HG02884 (cell line): ENCODE measurements around the gene CAMK2N1.
A peak's percentile ranks its signal among the peaks of the same experiment; 100 is the strongest.
"Not testable (repeated sequence)": the region's sequence is repeated elsewhere in the genome, so short reads cannot be mapped to it uniquely, and the experiment has no call there.

Experiments used
- ATAC-seq: cut with Tn5 transposase; IDR thresholded peaks from one replicate; pipeline ENCODE4 v1.9.1; 2021; ENCODE audit warnings: mild to moderate bottlenecking, moderate library complexity; ENCODE audit not compliant: unreplicated experiment

The CAMK2N1 gene

DNA sequence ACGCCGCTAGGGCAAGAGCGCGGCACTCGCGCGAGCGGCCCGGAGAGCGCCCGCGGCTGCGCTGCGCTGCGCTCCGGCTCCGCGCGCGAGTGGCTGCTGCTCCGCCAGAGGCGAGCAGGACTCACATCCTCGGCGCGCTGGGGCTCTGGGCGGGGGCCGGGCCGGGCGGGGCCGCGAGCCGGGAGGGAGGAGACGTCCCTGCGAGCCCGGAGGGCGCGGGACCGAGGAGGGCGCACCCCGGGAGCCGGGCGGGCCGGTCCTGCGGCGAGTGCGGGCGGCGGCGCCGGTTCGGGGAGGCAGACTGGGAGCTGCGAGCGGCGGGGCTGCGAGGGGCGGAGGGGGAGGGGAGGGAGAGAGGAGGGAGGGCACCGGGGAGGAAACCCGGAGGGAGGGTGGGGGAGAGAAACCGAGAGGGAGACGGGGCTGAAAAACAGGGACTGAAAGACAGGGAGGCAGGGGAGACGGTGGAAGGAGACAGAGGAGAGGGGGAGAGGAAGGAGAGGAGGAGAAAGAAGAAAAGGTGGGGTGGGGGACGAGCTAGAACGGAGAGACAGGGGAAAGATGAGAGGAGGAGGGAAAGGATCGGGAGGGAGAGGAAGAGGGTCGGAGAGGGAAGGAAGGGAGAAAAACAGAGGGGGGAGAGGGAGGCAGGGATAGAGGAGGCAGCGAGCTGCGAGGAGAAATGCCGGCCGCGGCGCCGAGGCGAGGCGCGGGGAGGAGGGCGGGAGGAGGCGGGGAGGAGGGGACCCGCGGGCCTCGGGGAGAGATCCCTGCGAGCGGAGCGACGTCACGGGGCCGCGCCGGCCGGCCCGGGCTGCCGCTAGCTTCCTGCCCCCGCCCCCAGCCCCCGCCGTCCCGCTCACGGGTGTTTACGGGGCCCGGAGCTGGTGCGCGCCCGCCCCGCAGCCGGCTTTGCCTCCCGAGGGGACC is at the start of gene CAMK2N1:
CAMK2N1 (minus strand) TSS at position 684 of the 930 bp plus-strand sequence. CDS start 831 bp downstream, outside the sequence.
- ATAC-seq: no peak

- no peak for ATAC-seq
Observed at GRCh38 chr1:20534659-20535417, 48.8 kb upstream of the CAMK2N1 start.

- no peak for ATAC-seq
Observed at GRCh38 chr1:20533635-20534034, 47.6 kb upstream of the CAMK2N1 start.

GRCh38 chr1:20530901-20531300 is 44.9 kb upstream of the CAMK2N1 start:
- no peak for ATAC-seq

GRCh38 chr1:20530306-20530705 is 44.3 kb upstream of the CAMK2N1 start:
- ATAC-seq: no peak

DNA sequence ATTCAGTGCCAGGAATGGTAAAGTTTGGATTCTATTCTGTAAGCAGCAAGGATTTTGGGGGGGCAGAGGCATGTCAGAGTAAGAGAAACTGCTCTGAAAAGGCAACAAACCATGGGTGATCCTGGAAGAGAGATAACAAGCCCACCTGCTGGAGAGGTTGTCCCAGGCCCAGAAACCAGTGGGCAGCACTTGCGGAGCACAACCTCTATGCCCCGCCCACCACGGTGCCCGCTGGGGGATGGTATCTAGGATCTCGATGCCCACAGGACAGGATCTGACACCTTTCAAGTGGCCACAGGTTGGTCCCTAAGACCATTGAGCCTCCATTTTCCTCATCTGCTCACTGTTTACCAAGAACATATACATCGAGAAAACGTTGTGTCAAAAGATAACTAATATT is 42.2 kb upstream of the CAMK2N1 start:
- no peak for ATAC-seq

GRCh38 chr1:20526267-20526666 is 40.3 kb upstream of the CAMK2N1 start:
- no peak for ATAC-seq

DNA sequence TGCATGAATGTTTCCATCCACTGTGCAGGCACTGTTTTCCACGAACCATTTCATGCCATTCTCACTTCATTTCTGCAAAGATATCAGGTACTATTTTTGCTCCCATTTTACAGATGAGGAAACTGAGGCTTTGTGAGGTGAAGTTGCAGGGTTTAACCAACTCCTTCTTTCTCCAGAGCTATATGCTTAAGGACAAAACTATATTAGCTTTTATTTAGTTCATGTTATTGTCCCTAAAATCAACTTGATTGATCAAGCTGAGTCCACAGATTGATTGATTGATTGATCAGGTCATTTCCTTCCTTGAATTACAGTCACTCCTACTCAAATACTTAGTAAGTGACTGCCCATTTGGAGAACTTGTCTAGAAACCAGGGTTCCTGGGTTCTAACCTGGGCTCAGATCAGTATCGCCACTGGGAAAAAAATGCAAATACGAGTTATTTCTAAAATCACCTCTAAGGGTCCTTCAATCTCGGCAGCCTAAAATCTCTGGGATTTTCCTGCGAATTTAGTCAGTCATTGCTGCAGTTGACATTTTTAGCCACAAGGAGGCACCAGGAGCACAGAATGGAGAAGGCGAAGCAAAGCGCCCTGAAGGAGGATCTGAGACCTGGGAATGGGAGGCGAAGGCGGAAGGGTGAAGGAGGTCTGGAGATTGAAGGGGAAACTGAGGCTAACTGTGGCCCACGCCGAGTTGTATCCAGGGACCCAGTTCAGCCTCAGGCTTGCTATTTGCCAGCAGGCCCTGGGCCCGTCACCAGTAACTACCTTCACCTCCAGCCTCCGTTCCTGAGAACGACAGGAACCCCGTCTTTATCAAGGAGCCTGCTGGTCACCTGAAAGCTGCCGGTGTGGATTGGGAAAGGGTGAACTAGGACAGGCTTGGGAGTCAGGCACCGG is 36.2 kb upstream of the CAMK2N1 start:
- ATAC-seq: no peak

DNA sequence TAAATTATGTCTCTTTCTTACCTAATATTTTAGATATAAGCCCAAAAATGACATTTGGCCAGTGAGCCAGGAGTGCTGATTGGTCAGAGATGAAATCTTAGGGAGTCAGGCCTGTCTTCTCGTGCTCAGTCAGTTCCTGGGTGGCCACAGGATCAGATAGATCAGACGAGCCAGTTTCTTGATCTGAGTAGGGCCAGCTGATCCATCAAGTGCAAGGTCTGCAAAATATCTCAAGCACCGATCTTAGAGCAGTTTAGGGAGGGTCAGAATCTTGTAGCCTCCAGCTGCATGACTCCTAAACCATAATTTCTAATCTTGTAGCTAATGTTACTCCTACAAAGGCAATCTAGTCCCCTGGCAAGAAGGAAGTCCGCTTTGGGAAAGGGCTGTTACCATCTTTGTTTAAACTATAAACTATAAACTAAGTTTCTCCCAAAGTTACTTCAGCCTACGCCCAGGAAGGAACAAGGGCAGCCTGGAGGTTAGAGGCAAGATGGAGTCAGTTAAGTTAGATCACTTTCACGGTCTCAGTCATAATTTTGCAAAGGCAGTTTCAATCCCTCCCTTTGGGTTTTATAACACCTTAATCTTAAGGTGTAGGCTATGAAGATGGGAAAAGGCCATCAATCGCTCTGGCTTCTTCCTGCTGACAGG is 33.7 kb upstream of the CAMK2N1 start:
- ATAC-seq: not testable (repeated sequence)

DNA sequence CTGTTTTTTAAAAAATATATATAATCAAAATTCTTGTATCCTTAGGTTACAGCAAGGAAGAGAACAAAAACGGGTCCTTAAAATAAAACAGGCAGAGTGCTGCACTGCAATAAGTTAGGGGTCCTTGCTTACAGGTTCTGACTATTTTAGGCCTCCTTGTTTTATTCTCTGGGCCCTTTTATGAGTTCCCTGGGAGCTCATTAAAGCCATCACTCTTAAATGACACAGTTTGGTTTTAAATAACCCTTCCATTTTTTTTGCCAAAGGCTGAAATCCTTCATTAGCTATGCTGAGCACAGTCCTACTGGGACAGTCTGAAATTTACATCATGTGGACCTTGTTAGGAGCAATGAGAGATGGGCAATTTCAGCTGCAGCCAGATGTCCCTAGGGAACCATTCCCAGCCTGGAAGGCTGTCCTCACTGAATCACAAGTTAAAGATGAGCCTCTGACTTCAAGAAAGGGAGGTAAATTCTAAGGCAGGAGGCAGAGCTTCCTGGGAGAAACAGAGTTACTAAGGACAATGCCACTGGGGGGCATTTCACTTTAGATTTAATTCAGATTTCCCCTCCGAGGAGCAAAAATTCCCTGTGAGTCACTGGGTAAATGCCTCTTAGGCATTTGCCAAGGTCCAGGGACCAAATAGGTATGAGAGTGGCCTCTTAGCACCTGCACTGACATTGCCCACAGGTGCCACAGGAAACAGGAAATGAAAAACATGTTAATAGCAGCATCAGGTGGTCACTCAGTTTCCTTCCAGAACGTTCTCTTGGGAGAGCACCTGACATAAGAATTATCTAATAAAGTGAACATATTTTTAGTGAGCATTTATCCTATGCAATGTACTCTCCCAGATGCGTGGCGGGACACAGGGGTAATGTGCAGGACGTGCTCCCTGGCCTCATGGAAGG is 25.8 kb upstream of the CAMK2N1 start:
- ATAC-seq: no peak

- no peak for ATAC-seq
Observed at GRCh38 chr1:20508411-20508771, 22.4 kb upstream of the CAMK2N1 start.

DNA sequence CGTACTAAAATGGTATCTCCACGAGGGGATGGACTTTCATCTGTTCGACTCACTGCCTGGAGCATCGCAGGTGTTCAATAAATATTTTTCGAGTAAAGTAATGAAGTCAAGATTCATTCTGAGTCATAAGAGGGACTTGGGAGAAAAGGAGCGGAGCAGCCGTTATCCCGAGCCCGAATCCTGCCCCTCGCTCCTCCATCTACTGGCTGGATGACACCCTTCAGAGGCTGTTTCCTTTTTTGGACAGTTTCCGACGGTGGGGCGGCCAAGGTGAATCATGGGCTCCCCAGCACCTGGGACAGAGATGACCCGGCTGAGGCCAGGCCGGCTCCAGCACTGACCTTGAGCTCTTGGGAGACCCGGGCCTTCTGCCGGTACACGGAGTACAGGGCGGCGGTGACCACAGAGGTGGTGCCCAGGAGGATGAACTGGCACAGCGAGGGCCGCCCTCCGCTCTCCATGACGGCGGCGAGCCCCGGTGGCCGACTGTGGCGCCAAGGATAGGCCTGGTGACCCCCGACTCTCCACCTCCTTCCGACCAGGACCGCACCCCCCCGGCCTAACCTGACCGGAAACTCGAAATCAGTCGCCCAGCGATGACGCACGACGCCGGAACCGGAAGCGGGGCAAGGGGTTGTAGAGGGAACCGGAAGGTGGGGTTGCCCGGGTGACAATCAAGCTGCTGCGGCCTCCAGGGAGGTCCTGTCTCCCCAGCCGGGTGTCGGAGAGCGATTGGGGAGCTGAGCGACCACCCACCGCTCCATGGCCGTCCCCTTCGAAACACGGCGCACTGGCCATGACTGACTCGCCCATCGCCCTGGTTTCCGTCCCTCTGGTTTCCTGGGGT is 21.8 kb upstream of the CAMK2N1 start, which contains the start of gene MUL1:
MUL1 (minus strand) TSS at position 588 of the 847 bp plus-strand sequence; CDS start at position 461, 127 bp downstream.
- peak; percentile 77 for ATAC-seq

DNA sequence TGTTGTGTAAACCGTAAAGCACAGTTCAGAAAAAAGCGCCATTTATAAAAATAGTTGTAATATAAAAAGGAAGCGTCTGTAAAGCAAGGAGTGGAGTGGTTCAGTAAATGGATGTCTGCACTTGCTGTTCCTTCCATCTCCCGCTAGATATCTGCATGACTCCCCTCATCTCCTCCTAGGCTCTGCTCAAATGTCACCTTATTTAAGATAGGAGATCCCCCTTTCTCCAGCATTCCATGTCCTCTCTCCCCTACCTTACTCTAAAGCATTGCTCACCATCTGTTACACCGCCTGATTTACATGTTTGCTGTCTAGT is 21.2 kb upstream of the CAMK2N1 start:
- ATAC-seq: peak; percentile 33

DNA sequence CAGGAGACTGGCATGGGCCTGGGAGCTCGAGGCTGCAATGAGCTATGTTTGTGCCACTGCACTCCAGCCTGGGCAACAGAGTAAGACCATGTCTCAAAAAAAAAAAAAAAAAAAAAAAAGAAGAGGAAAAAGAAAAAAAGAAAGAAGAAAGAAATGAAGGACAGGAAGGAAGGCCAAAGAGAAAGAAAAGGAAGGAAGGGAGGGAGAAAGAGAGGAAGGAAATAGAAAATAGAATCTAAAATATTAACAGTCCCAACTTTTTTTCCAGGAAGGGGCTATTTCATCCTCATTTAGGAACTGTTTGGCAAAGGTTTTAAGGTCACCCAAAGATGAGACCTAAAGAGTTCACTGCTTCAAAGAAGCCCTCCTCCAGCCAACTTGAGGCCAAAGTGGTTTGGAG is 19.5 kb upstream of the CAMK2N1 start:
- ATAC-seq: no peak

GRCh38 chr1:20500716-20501115 is 14.7 kb upstream of the CAMK2N1 start:
- ATAC-seq: no peak

GRCh38 chr1:20499718-20500117 is 13.7 kb upstream of the CAMK2N1 start:
- ATAC-seq: no peak

DNA sequence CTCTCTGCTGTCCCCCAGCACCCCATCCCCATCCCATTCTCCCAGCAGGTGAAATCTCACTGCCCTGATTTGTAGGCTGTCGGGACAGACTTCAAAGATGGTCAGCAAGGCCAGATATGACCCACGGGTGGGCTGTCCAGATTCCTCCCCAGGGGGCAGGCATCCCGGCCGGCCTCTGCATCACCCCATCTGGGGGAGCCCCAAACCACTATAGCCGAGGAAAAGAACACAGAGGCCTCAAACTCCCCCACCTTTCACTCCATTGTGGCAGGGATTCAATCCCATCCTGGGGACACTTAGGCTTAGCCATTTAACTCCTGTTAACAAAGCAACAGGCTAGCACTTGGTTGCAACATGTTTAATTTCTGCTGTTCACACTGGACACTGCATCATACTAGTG is 13.1 kb upstream of the CAMK2N1 start:
- no peak for ATAC-seq

DNA sequence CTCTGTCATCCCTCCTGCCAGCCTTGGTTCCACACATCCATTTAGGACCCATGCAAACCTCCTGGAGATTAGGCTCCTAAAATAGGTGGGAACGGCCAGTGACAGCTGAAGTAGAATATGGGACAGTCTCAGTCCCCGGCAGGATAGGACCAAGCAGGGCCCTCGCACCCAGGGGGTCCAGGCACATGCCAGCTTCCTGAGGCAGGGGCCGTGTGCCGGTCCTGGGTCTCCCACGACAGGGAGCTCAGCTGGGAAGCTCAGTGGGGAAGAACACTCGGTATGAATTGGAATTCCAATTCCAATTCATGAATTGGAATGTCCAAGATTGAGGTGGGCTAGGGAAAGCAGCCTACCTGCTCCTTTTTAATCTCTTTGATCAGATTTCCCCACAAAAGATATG is 12.1 kb upstream of the CAMK2N1 start:
- ATAC-seq: no peak

DNA sequence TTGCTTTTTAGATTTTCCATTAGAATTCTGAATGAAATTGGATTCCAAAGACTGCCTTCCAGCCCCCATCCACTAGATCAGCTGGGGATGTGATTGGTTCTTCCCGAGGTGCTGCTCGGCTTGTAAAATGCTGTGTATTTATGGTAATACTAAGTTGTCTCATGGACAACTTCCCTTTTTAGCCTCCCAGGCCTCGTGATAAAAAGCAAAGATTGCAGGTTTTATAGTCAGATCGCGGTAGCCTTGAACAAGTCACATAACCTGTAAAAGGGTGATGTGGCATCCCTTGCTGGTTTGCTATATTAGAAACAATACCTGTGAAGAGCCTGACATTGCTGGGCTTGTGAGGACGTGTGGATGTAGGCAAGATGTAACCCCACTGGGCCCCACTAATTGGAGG is 11.5 kb upstream of the CAMK2N1 start:
- ATAC-seq: no peak
